ENCODE measurements around the gene JPH2. TPM values are rescaled to one million over a fixed set of nuclear protein-coding genes. Genes with fewer than 3 reads are reported as not detected.

Gene JPH2
- total RNA-seq, 1 donor from 2014 or later, result 151 TPM

GRCh38 chr20:44087857-44088120 is 99.2 kb downstream of the JPH2 start:
- Histone ChIP-seq H3K27me3 (ENCODE audit: low read depth) (peaks cover 8% of the 10 kb centered on the region), H3K9me3 (replicated peaks) (no peaks in the 10 kb centered on the region), H3K4me1 (peaks cover 14% of the 10 kb centered on the region), H3K27ac (replicated peaks) (no peak overlapping the region), H3K36me3 (no peaks in the 10 kb centered on the region), H3K4me3 (no peak overlapping the region)
- DNase-seq, result no peak
- intact Hi-C loops (cut with micrococcal nuclease), result no loop called here
- TF ChIP-seq, protein P1, sequence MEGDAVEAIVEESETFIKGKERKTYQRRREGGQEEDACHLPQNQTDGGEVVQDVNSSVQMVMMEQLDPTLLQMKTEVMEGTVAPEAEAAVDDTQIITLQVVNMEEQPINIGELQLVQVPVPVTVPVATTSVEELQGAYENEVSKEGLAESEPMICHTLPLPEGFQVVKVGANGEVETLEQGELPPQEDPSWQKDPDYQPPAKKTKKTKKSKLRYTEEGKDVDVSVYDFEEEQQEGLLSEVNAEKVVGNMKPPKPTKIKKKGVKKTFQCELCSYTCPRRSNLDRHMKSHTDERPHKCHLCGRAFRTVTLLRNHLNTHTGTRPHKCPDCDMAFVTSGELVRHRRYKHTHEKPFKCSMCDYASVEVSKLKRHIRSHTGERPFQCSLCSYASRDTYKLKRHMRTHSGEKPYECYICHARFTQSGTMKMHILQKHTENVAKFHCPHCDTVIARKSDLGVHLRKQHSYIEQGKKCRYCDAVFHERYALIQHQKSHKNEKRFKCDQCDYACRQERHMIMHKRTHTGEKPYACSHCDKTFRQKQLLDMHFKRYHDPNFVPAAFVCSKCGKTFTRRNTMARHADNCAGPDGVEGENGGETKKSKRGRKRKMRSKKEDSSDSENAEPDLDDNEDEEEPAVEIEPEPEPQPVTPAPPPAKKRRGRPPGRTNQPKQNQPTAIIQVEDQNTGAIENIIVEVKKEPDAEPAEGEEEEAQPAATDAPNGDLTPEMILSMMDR (IDR thresholded peaks at IDR 0.05; ENCODE audit: borderline replicate concordance), result no peak

DNA sequence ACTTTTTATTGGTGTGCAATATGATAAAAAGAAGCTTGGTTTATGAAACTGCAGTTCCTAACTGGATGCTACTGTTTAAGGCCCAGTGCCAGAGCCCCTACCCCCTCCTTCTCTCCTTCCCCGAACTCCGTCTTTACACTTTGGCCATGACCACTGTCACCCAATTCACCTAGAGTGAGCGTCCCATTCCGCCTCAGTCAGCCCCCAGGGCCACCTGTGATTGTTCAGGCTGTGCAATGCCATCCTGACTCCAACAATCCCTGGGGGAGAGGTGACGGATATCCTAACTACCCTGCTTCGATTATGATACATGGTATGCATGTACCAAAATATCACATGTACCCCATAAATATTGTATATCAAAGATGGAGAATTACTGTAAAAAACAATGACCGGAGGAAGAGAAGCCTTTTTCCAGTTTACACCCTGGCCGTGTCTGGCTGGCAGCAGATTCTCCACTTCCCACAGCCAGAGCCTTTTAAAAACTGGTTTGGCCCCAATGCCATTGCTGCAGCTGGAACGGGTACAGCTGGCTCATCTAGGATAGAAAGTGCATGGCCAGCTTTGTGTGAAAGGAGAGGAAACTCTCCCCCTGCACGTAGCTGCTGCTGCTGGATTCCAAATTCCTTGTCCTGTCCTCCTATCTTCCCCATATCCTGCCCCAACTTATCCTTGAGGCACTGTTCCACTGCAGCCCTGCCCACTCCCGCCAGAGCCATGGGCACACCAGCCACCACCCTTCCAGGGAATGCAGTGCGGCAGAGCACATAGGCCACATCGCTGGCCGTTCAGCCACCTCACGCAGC is 99.7 kb downstream of the JPH2 start:
- H3K27ac ChIP-seq (replicated peaks), result no peak overlapping the region
- intact Hi-C loops (cut with micrococcal nuclease), result no loop called here
- TF ChIP-seq, protein P1 (IDR thresholded peaks at IDR 0.05; ENCODE audit: borderline replicate concordance), result no peak
- no peak overlapping the region for H3K4me3 ChIP-seq
- no peaks in the 10 kb centered on the region for H3K9me3 ChIP-seq (replicated peaks)
- peaks cover 8% of the 10 kb centered on the region for H3K27me3 ChIP-seq (ENCODE audit: low read depth)
- no peaks in the 10 kb centered on the region for H3K36me3 ChIP-seq
- H3K4me1 ChIP-seq, result peaks cover 17% of the 10 kb centered on the region
- DNase-seq, result no peak

GRCh38 chr20:44085616-44086434 is 101.2 kb downstream of the JPH2 start:
- H3K27me3 ChIP-seq (ENCODE audit: low read depth), result peaks cover 8% of the 10 kb centered on the region
- H3K4me1 ChIP-seq, result peaks cover 20% of the 10 kb centered on the region
- H3K9me3 ChIP-seq (replicated peaks), result no peaks in the 10 kb centered on the region
- TF ChIP-seq, protein P1 (IDR thresholded peaks at IDR 0.05; ENCODE audit: borderline replicate concordance), result no peak
- intact Hi-C loops (cut with micrococcal nuclease), result no loop called here
- no peak overlapping the region for H3K4me3 ChIP-seq
- H3K27ac ChIP-seq (replicated peaks), result no peak overlapping the region
- DNase-seq, result no peak
- no peaks in the 10 kb centered on the region for H3K36me3 ChIP-seq

DNA sequence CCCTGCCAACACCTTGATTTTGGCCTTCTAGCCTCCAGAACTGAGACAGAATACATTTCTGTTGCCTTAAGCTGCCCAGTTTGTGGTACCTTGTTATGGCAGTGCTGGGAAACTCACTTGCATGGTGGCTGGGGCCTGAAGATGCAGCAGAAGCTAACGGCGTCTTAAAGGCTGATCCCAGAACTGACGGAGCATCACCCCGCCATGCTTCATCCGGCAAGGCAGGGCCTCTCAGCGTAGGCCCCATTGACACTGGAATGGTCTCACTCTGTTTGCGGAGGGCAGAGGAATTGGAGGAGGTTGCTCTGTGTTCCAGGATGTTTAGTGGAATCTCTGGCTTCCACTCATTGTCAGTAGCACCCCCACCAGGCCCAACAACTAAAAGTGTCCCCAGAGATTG is 102.1 kb downstream of the JPH2 start:
- DNase-seq, result no peak
- no peaks in the 10 kb centered on the region for H3K36me3 ChIP-seq
- no peaks in the 10 kb centered on the region for H3K9me3 ChIP-seq (replicated peaks)
- intact Hi-C loops (cut with micrococcal nuclease), result loop anchor here (5.0 kb wide), 1 partner anchor 333 kb away; no protein-coding TSS in a partner anchor
- peaks cover 8% of the 10 kb centered on the region for H3K27me3 ChIP-seq (ENCODE audit: low read depth)
- TF ChIP-seq, protein P1 (IDR thresholded peaks at IDR 0.05; ENCODE audit: borderline replicate concordance), result no peak
- H3K4me1 ChIP-seq, result peaks cover 29% of the 10 kb centered on the region
- H3K27ac ChIP-seq (replicated peaks), result no peak overlapping the region
- H3K4me3 ChIP-seq, result no peak overlapping the region

DNA sequence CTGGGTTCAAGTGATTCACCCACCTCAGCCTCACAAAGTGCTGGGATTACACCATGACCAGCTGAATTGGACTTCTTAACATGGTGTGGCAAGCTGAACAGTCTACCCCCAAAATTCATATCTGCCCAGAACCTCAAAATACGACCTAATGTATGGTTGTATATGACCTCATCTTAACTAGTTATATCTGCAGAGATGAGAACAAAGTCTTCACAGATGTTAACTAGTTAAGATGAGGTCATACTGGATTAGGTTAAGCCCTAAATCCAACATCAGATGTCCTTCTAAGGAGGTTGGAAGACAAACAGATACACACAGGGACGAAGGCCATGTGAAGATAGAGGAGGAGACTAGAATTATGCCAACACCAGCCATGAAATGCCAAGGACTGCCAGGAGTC is 102.5 kb downstream of the JPH2 start:
- Histone ChIP-seq H3K4me3 (no peak overlapping the region), H3K27ac (replicated peaks) (no peak overlapping the region), H3K36me3 (no peaks in the 10 kb centered on the region), H3K4me1 (peaks cover 30% of the 10 kb centered on the region), H3K27me3 (ENCODE audit: low read depth) (peaks cover 8% of the 10 kb centered on the region), H3K9me3 (replicated peaks) (no peaks in the 10 kb centered on the region)
- TF ChIP-seq, protein P1 (IDR thresholded peaks at IDR 0.05; ENCODE audit: borderline replicate concordance), result no peak
- intact Hi-C loops (cut with micrococcal nuclease), result loop anchor here (5.0 kb wide), 1 partner anchor 332 kb away; no protein-coding TSS in a partner anchor
- no peak for DNase-seq
